ENCODE measurements around the gene RPTOR. TPM values are rescaled to one million over a fixed set of nuclear protein-coding genes. Genes with fewer than 3 reads are reported as not detected.

RPTOR gene
- total RNA-seq, 1 experiment from 2014 or later, result 25.1 TPM

DNA sequence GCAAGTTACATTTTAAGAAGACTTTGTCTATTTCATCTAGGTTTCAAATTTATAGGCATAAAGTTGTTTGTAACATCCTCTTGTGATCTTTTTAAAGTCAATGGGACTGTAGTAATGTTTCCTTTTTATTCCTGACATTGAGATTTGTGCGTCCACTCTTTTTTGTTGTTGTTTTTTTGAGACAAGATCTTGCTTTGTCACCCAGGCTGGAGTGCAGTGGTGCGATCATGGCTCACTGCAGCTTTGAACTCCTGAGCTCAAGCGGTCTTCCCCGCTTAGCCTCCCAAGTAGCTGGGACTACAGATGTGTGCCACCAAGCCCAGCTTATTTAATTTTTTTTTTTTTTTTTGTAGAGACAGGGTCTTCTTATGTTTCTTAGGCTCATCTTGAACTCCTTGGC is 29.9 kb downstream of the RPTOR start:
- Histone ChIP-seq H3T11ph (ENCODE audit: low read length) (no peak overlapping the region), H3K18ac (ENCODE audit: insufficient read length, low read depth, low read length) (no peak overlapping the region), H3K56ac (ENCODE audit: insufficient read length, low read depth, low read length) (no peak overlapping the region), H4K5ac (ENCODE audit: insufficient read length, low read depth, low read length) (no peak overlapping the region), H2BK20ac (ENCODE audit: low read depth, low read length, poor library complexity, severe bottlenecking) (no peak overlapping the region), H3K27me3 (ENCODE audit: insufficient read depth, low read length) (no peaks in the 10 kb centered on the region), H3K23ac (ENCODE audit: insufficient read length, low read depth, low read length) (no peak overlapping the region), H3K27ac (ENCODE audit: insufficient read length, low read depth, low read length) (no peak overlapping the region), H3K79me2 (ENCODE audit: insufficient read depth, low read length) (no peaks in the 10 kb centered on the region), H2AFZ (ENCODE audit: low read length) (no peak overlapping the region), H3K9ac (ENCODE audit: extremely low read depth, insufficient read length, low read length) (no peak overlapping the region), H3K9me3 (ENCODE audit: control insufficient read depth, low read depth, low read length) (no peaks in the 10 kb centered on the region), H3K4ac (ENCODE audit: low read depth, low read length) (no peak overlapping the region), H3K4me2 (ENCODE audit: insufficient read depth, insufficient read length, low read length) (no peak overlapping the region), H4K20me1 (ENCODE audit: control insufficient read depth, insufficient read depth, insufficient read length) (no peaks in the 10 kb centered on the region), H3K23me2 (ENCODE audit: insufficient read length, low read depth, low read length, poor library complexity, severe bottlenecking) (no peaks in the 10 kb centered on the region), H2BK120ac (ENCODE audit: low read depth, low read length, poor library complexity, severe bottlenecking) (no peak overlapping the region), H4K91ac (ENCODE audit: insufficient read length, low read depth, low read length) (no peak overlapping the region), H3K4me1 (ENCODE audit: insufficient read depth, low read length) (no peaks in the 10 kb centered on the region), H2BK15ac (ENCODE audit: low read depth, low read length) (no peak overlapping the region), H2BK5ac (ENCODE audit: insufficient read length, low read length) (no peak overlapping the region), H2BK12ac (ENCODE audit: insufficient read length, low read depth, low read length) (no peak overlapping the region), H4K8ac (replicated peaks; ENCODE audit: insufficient read length, low read depth, low read length) (no peak overlapping the region), H3K79me1 (ENCODE audit: insufficient read depth, low read depth, low read length, poor library complexity, severe bottlenecking) (no peaks in the 10 kb centered on the region), H2AK5ac (ENCODE audit: insufficient read length, low read length) (no peak overlapping the region), H3K14ac (ENCODE audit: insufficient read depth, low read length) (no peak overlapping the region)
- H3K27me3 Mint-ChIP-seq (ENCODE audit: low read depth), result peaks cover 39% of the 10 kb centered on the region
- no peaks in the 10 kb centered on the region for H3K9me3 Mint-ChIP-seq
- no peak overlapping the region for H3K27ac Mint-ChIP-seq
- no peak overlapping the region for H3K4me3 Mint-ChIP-seq
- DNase-seq, result no peak
- no CpG with 5 or more reads among the region's 4 CpGs for WGBS (ENCODE audit: extremely low coverage, insufficient read length, low lambda C conversion rate)
- TF ChIP-seq, protein P1, sequence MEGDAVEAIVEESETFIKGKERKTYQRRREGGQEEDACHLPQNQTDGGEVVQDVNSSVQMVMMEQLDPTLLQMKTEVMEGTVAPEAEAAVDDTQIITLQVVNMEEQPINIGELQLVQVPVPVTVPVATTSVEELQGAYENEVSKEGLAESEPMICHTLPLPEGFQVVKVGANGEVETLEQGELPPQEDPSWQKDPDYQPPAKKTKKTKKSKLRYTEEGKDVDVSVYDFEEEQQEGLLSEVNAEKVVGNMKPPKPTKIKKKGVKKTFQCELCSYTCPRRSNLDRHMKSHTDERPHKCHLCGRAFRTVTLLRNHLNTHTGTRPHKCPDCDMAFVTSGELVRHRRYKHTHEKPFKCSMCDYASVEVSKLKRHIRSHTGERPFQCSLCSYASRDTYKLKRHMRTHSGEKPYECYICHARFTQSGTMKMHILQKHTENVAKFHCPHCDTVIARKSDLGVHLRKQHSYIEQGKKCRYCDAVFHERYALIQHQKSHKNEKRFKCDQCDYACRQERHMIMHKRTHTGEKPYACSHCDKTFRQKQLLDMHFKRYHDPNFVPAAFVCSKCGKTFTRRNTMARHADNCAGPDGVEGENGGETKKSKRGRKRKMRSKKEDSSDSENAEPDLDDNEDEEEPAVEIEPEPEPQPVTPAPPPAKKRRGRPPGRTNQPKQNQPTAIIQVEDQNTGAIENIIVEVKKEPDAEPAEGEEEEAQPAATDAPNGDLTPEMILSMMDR (conservative IDR thresholded peaks at IDR 0.05), result no peak
- H3K36me3 Mint-ChIP-seq (ENCODE audit: insufficient read depth in 1 of 3, low read depth in 3 of 3), result no peaks in the 10 kb centered on the region; a peak in 1 of 7 replicates
- peaks cover 2 to 12% of the 10 kb centered on the region in 2 experiments for H3K4me1 Mint-ChIP-seq

All from H9 (cell line).